NCI-H2107 (cell line): Measurements from ENCODE around the gene CCDC88C.

Source experiments
- DNase-seq: peaks from one replicate; lab custom pipeline; 2025; lab: John Stamatoyannopoulos, UW

CCDC88C gene

GRCh38 chr14:91350483-91350812 lies 67.2 kb downstream of the CCDC88C start:
- DNase-seq = no peak

GRCh38 chr14:91349481-91350074 lies 68.0 kb downstream of the CCDC88C start:
- no peak for DNase-seq

GRCh38 chr14:91348845-91349465 lies 68.7 kb downstream of the CCDC88C start:
- DNase-seq = no peak

- DNase-seq = no peak
Observed at GRCh38 chr14:91346838-91347173, 70.8 kb downstream of the CCDC88C start.

GRCh38 chr14:91344096-91344495 lies 73.5 kb downstream of the CCDC88C start:
- DNase-seq = no peak

- no peak for DNase-seq
Observed at GRCh38 chr14:91343051-91343450, 74.6 kb downstream of the CCDC88C start.

GRCh38 chr14:91342206-91342760 lies 75.3 kb downstream of the CCDC88C start:
- DNase-seq = no peak

GRCh38 chr14:91341751-91342154 lies 75.9 kb downstream of the CCDC88C start:
- no peak for DNase-seq

- DNase-seq = no peak
Observed at GRCh38 chr14:91341334-91341733, 76.3 kb downstream of the CCDC88C start.

GRCh38 chr14:91339671-91340369 lies 77.8 kb downstream of the CCDC88C start:
- no peak for DNase-seq

GRCh38 chr14:91339076-91339475 lies 78.5 kb downstream of the CCDC88C start:
- no peak for DNase-seq

- no peak for DNase-seq
Observed at GRCh38 chr14:91338379-91338778, 79.2 kb downstream of the CCDC88C start.

- DNase-seq = no peak
Observed at GRCh38 chr14:91337699-91338335, 79.8 kb downstream of the CCDC88C start.

GRCh38 chr14:91336093-91336450 lies 81.5 kb downstream of the CCDC88C start:
- no peak for DNase-seq

GRCh38 chr14:91335191-91336092 lies 82.2 kb downstream of the CCDC88C start:
- no peak for DNase-seq

GRCh38 chr14:91333650-91334039 lies 84.0 kb downstream of the CCDC88C start:
- DNase-seq = no peak

- DNase-seq = no peak
Observed at GRCh38 chr14:91332986-91333649, 84.5 kb downstream of the CCDC88C start.

GRCh38 chr14:91332171-91332985 lies 85.2 kb downstream of the CCDC88C start:
- DNase-seq = no peak

- DNase-seq = no peak
Observed at GRCh38 chr14:91331721-91332120, 85.9 kb downstream of the CCDC88C start.

GRCh38 chr14:91330856-91331255 lies 86.8 kb downstream of the CCDC88C start:
- no peak for DNase-seq
